Upper lobe of left lung (tissue), 4 donors: ENCODE results near the gene TEX19.

Source experiments
- EP300 ChIP-seq, 4 donors: sonication (generic); formaldehyde crosslinking; IDR thresholded peaks; one replicate each; pipeline ENCODE4 v1.5.1; 2017; ENCODE audit warnings: antibody characterized with exemption in 4 of 4, control low read depth in 2 of 4
- POLR2AphosphoS5 ChIP-seq, 2 donors: sonication (generic); formaldehyde crosslinking; IDR thresholded peaks; one replicate each; pipeline ENCODE4 v1.5.1; 2017; ENCODE audit warnings: antibody characterized with exemption in 2 of 2
- TF ChIP-seq, protein P1 (sequence below), 6 experiments: fragments of 450-650 bp in 4 of 6; fragments of 200-600 bp in 2 of 6; sonication (generic) in 2 of 6; IDR thresholded peaks; one replicate each; pipeline ENCODE4 v1.5.1; 2016 to 2019; ENCODE audit warnings: antibody characterized with exemption in 6 of 6

DNA sequence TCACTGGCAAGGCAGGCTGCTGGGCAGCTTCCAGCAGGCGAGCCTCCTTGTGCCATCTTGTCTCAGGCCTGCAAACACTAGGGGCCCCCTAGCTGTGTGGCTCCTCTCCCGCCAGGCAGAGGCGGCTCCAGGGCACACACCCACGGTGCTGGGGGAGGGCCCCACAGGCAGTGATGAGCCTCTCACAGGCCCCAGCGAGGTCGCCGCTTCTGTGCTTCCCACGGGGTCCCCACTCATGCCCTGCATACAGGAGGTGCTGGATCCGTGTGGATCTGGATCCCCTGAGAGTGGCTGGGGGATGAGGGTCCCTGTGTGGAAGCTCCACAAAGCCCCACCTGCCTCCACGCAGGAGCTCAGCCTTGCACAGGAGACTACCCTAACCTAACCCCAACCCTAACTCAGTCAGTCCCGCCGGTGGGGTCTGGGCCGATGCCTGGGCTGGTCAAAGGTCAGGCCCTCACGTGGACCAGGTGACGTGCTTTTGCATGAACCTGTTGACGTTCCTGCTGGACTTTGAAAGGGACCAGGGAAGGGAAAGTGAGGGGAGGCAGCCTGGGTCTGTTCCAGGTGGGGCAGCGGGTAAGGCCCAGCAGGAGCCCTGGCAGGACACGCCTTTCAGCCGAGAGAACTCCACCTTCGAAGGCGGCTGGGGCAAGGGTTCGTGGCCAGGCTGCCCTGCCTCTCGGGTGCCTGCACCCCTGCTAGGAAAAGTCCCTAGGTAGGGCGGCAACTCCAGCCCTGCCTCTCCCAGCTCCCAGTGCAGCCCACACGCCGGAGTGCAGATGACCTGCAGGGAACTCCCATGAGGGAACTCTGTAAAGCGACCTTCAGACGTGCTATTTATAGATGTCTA, 30.7 kb upstream of the TEX19 start:
- TF ChIP-seq, protein P1, sequence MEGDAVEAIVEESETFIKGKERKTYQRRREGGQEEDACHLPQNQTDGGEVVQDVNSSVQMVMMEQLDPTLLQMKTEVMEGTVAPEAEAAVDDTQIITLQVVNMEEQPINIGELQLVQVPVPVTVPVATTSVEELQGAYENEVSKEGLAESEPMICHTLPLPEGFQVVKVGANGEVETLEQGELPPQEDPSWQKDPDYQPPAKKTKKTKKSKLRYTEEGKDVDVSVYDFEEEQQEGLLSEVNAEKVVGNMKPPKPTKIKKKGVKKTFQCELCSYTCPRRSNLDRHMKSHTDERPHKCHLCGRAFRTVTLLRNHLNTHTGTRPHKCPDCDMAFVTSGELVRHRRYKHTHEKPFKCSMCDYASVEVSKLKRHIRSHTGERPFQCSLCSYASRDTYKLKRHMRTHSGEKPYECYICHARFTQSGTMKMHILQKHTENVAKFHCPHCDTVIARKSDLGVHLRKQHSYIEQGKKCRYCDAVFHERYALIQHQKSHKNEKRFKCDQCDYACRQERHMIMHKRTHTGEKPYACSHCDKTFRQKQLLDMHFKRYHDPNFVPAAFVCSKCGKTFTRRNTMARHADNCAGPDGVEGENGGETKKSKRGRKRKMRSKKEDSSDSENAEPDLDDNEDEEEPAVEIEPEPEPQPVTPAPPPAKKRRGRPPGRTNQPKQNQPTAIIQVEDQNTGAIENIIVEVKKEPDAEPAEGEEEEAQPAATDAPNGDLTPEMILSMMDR (IDR thresholded peaks at IDR 0.05): no peak
- no peak for TF ChIP-seq EP300 (IDR thresholded peaks at IDR 0.05)
- TF ChIP-seq POLR2AphosphoS5 (IDR thresholded peaks at IDR 0.05): no peak
